Panc1 (cell line): ENCODE measurements around the gene CPAMD8. TPM values are rescaled to one million over a fixed set of nuclear protein-coding genes. Genes with fewer than 3 reads are reported as not detected.

Source experiments
- ATAC-seq: fragments of 200-7000 bp; cut with Tn5 transposase; 2 replicates; pipeline ENCODE4 v1.9.1; 2020; ENCODE audit warnings: mild to moderate bottlenecking, moderate library complexity
- BruUV-seq: library from RNA; stranded (reverse); fragments of 400-500 nt; replicated peaks from 2 replicates; lab custom pipeline; 2021; lab: Mats Ljungman, UMichigan
- CTCF ChIA-PET: fragments of 300-600 bp; sonication (Branson Sonifier 250); formaldehyde crosslinking; loops from one replicate; lab custom pipeline; 2022; ENCODE audit warnings: antibody characterized with exemption; lab: Charles Lee
- POLR2A ChIA-PET: fragments of 300-600 bp; sonication (Branson Sonifier 250); formaldehyde crosslinking; loops from one replicate; lab custom pipeline; 2022; ENCODE audit warnings: antibody characterized with exemption; lab: Charles Lee
- DNase-seq: peaks from one replicate; pipeline ENCODE4 v3.0.0-alpha.2; 2010; ENCODE audit warnings: low read depth, low spot score
- H3K27ac ChIP-seq: 2 replicates; pipeline ENCODE4 v1.5.1; 2011; ENCODE audit warnings: mild to moderate bottlenecking, low read length, inconsistent platforms
- H3K27me3 ChIP-seq: fragments of 200-500 bp; sonication (Bioruptor generic); 2 replicates; pipeline ENCODE4 v1.6.0; 2014; ENCODE audit warnings: low read length, inconsistent platforms; ENCODE audit not compliant: control insufficient read depth, insufficient read depth
- H3K36me3 ChIP-seq: fragments of 200-500 bp; sonication (Bioruptor generic); 2 replicates; pipeline ENCODE4 v1.5.1; 2014; ENCODE audit warnings: inconsistent platforms, mild to moderate bottlenecking, low read length, moderate library complexity; ENCODE audit not compliant: control insufficient read depth, insufficient read depth
- H3K4me1 ChIP-seq: 2 replicates; pipeline ENCODE4 v1.5.1; 2011; ENCODE audit warnings: inconsistent platforms, mild to moderate bottlenecking, low read length, moderate library complexity; ENCODE audit not compliant: control insufficient read depth, insufficient read depth
- H3K4me3 ChIP-seq, 2 experiments: 2 replicates each; pipeline ENCODE4 v1.5.1; 2011 to 2012; ENCODE audit warnings: low read depth in 2 of 2, low read length in 2 of 2, mild to moderate bottlenecking in 2 of 2, inconsistent platforms in 1 of 2, moderate library complexity in 1 of 2
- H3K9me3 ChIP-seq: fragments of 200-500 bp; sonication (Bioruptor generic); 2 replicates; pipeline ENCODE4 v1.5.1; 2014; ENCODE audit warnings: low read depth, mild to moderate bottlenecking, inconsistent platforms, low read length, moderate library complexity; ENCODE audit not compliant: control insufficient read depth, insufficient read depth
- CTCF ChIP-seq: fragments of 450-650 bp; IDR thresholded peaks from 2 replicates; pipeline ENCODE4 v1.5.1; 2017; ENCODE audit warnings: mild to moderate bottlenecking
- POLR2AphosphoS5 ChIP-seq: IDR thresholded peaks from 2 replicates; pipeline ENCODE4 v1.6.1; 2012; ENCODE audit warnings: mild to moderate bottlenecking, low read depth, low read length, moderate library complexity
- REST ChIP-seq, 2 experiments: IDR thresholded peaks; 2 replicates each; pipeline ENCODE4 v1.6.1; 2011 to 2012; ENCODE audit warnings: low read depth in 2 of 2, control low read depth in 1 of 2, low read length in 1 of 2, mild to moderate bottlenecking in 1 of 2, moderate library complexity in 1 of 2; ENCODE audit not compliant: insufficient read depth in 1 of 2
- SIN3A ChIP-seq: IDR thresholded peaks from 2 replicates; pipeline ENCODE4 v1.6.1; 2012; ENCODE audit warnings: low read depth, mild to moderate bottlenecking, low read length, moderate library complexity, borderline replicate concordance; ENCODE audit not compliant: insufficient read depth
- TCF7L2 ChIP-seq: IDR thresholded peaks from 2 replicates; pipeline ENCODE4 v1.6.1; 2011; ENCODE audit warnings: mild to moderate bottlenecking, low read depth, low read length, inconsistent platforms
- in situ Hi-C: cut with HindIII; loops from 2 replicates; pipeline ENCODE4 v1.10.0; 2016; ENCODE audit warnings: low sequenced_read_pairs, low pct_unique_long_range_greater_than_20kb
- intact Hi-C: fragments of 100-400 bp; cut with micrococcal nuclease; formaldehyde crosslinking; loops from one replicate; pipeline ENCODE4 v1.10.0; 2022; ENCODE audit not compliant: unreplicated experiment
- total RNA-seq: library from RNA; stranded (reverse); gene quantifications from one replicate; pipeline ENCODE4 v1.2.1, GENCODE V29; 2021; ENCODE audit not compliant: unreplicated experiment

CPAMD8 gene
- total RNA-seq, 1 experiment from 2014 or later = 2.0 TPM

- intact Hi-C loops (no loop called here), in situ Hi-C loops (no loop called here)
- H3K9me3 ChIP-seq = no peaks in the 10 kb centered on the region
- CTCF ChIA-PET = no interaction called here
- POLR2A ChIA-PET = no interaction called here
- no peaks in the 10 kb centered on the region for H3K4me1 ChIP-seq
- no peak overlapping the region for H3K4me3 ChIP-seq
- H3K27ac ChIP-seq = no peak overlapping the region
- no peaks in the 10 kb centered on the region for H3K36me3 ChIP-seq
- no peak for TF ChIP-seq SIN3A
- no TSS peak for BruUV-seq
- H3K27me3 ChIP-seq = no peaks in the 10 kb centered on the region
- no peak for ATAC-seq
- DNase-seq = no peak
These were observed 107.1 kb downstream of the CPAMD8 start for GRCh38 chr19:16919496-16919895.

- POLR2A ChIA-PET = no interaction called here
- no peaks in the 10 kb centered on the region for H3K36me3 ChIP-seq
- no peak for DNase-seq
- in situ Hi-C loops = no loop called here
- BruUV-seq = no TSS peak
- H3K27ac ChIP-seq = no peak overlapping the region
- ATAC-seq = no peak
- no peaks in the 10 kb centered on the region for H3K4me1 ChIP-seq
- no peak overlapping the region for H3K4me3 ChIP-seq
- TF ChIP-seq CTCF (no peak), REST (IDR thresholded peaks at IDR 0.05; ENCODE audit: insufficient read depth in 1 of 2, low read depth in 2 of 2, low read length in 1 of 2) (no peak), POLR2AphosphoS5 (no peak), TCF7L2 (no peak), SIN3A (no peak)
- CTCF ChIA-PET = no interaction called here
- H3K27me3 ChIP-seq = no peaks in the 10 kb centered on the region
- intact Hi-C loops = no loop called here
- H3K9me3 ChIP-seq = 0 out of 2 replicates have a peak, but pooled peaks cover 3% of the 10 kb centered on the region
These were observed 109.2 kb downstream of the CPAMD8 start for GRCh38 chr19:16917401-16917800.

GRCh38 chr19:16915734-16916133 is 110.9 kb downstream of the CPAMD8 start:
- in situ Hi-C loops = no loop called here
- ChIA-PET CTCF (no interaction called here), POLR2A (no interaction called here)
- no TSS peak for BruUV-seq
- Histone ChIP-seq H3K9me3 (0 out of 2 replicates have a peak, but pooled peaks cover 3% of the 10 kb centered on the region), H3K27ac (no peak overlapping the region), H3K4me1 (no peaks in the 10 kb centered on the region), H3K27me3 (no peaks in the 10 kb centered on the region), H3K36me3 (no peaks in the 10 kb centered on the region), H3K4me3 (no peak overlapping the region)
- no peak for TF ChIP-seq POLR2AphosphoS5
- no peak for TF ChIP-seq CTCF
- TF ChIP-seq REST (IDR thresholded peaks at IDR 0.05; ENCODE audit: insufficient read depth in 1 of 2, low read depth in 2 of 2, low read length in 1 of 2) = no peak
- TF ChIP-seq SIN3A = no peak
- no peak for TF ChIP-seq TCF7L2
- intact Hi-C loops = no loop called here
- no peak for ATAC-seq
- DNase-seq = no peak
